T-cell (primary cell): ENCODE data around the gene SMIM15. TPM values are rescaled to one million over a fixed set of nuclear protein-coding genes. Genes with fewer than 3 reads are reported as not detected.

ENCODE experiments used
- ATAC-seq, 4 experiments: fragments of 200-7000 bp in 3 of 4; fragments of 150-1000 bp in 1 of 4; cut with Tn5 transposase; replicated peaks in 1 of 4; 1 replicate in 3 of 4; 2 replicates in 1 of 4; pipeline ENCODE4 v1.10.0; 2021; ENCODE audit warnings: moderate library complexity in 3 of 4, mild to moderate bottlenecking in 2 of 4, moderate number of reproducible peaks in 1 of 4
- CTCF ChIA-PET, 2 donors: fragments of 300-600 bp; sonication (Branson Sonifier 250); formaldehyde crosslinking; loops; one replicate each; lab custom pipeline; 2022; ENCODE audit warnings: antibody characterized with exemption in 2 of 2; lab: Charles Lee
- POLR2A ChIA-PET, 2 donors: fragments of 300-600 bp; sonication (Branson Sonifier 250); formaldehyde crosslinking; loops; one replicate each; lab custom pipeline; 2022; ENCODE audit warnings: antibody characterized with exemption in 2 of 2; lab: Charles Lee
- DNase-seq, 35 experiments: peaks; one replicate each; pipeline versions ENCODE4 v3.0.0 to v3.0.0-alpha.2; 2013 to 2023
- H3K27ac ChIP-seq: one replicate; pipeline ENCODE4 v1.5.1; 2013; ENCODE audit warnings: low read length
- H3K27me3 ChIP-seq, 2 experiments: replicated peaks in 1 of 2; 1 replicate in 1 of 2; 2 replicates in 1 of 2; pipeline versions ENCODE4 v1.6.1 to v1.7.0; 2013; ENCODE audit warnings: low read length in 1 of 2, mixed read lengths in 1 of 2; ENCODE audit not compliant: control insufficient read depth in 2 of 2, insufficient read depth in 2 of 2; ENCODE audit errors: extremely low read depth in 1 of 2
- H3K36me3 ChIP-seq, 2 donors: 1 replicate in 1 of 2; 2 replicates in 1 of 2; pipeline versions ENCODE4 v1.6.1 to v1.7.0; 2013; ENCODE audit warnings: low read length in 1 of 2; ENCODE audit not compliant: control insufficient read depth in 2 of 2, insufficient read depth in 1 of 2; ENCODE audit errors: extremely low read depth in 1 of 2
- H3K4me1 ChIP-seq, 2 experiments: 1 replicate in 1 of 2; 2 replicates in 1 of 2; pipeline versions ENCODE4 v1.6.1 to v1.7.0; 2013; ENCODE audit warnings: low read length in 2 of 2, mixed read lengths in 1 of 2; ENCODE audit not compliant: insufficient read depth in 2 of 2, control insufficient read depth in 1 of 2; ENCODE audit errors: extremely low read depth in 1 of 2
- H3K4me3 ChIP-seq, 2 donors: 1 replicate in 1 of 2; 2 replicates in 1 of 2; pipeline versions ENCODE4 v1.5.1 to v1.7.0; 2013; ENCODE audit warnings: mild to moderate bottlenecking in 2 of 2, low read length in 1 of 2, moderate library complexity in 1 of 2; ENCODE audit not compliant: control insufficient read depth in 1 of 2; ENCODE audit errors: extremely low read depth in 1 of 2
- H3K9me3 ChIP-seq: 2 replicates; pipeline ENCODE4 v1.7.0; 2013
- H3K27ac Mint-ChIP-seq, 2 donors: one replicate each; pipeline ENCODE4 v1.8.0; 2020 to 2021; ENCODE audit warnings: mild to moderate bottlenecking in 2 of 2, mixed read lengths in 2 of 2
- H3K27me3 Mint-ChIP-seq, 2 donors: one replicate each; pipeline ENCODE4 v1.8.0; 2021 to 2022; ENCODE audit warnings: mixed read lengths in 2 of 2
- H3K36me3 Mint-ChIP-seq: one replicate; pipeline ENCODE4 v1.8.0; 2021; ENCODE audit warnings: mixed read lengths
- H3K4me1 Mint-ChIP-seq, 3 donors: one replicate each; pipeline ENCODE4 v1.8.0; 2020 to 2022; ENCODE audit warnings: mixed read lengths in 3 of 3, mild to moderate bottlenecking in 1 of 3
- H3K4me3 Mint-ChIP-seq, 3 donors: one replicate each; pipeline ENCODE4 v1.8.0; 2020 to 2022; ENCODE audit warnings: mild to moderate bottlenecking in 3 of 3, mixed read lengths in 3 of 3, moderate library complexity in 3 of 3
- H3K9me3 Mint-ChIP-seq, 3 donors: one replicate each; pipeline ENCODE4 v1.8.0; 2020 to 2022; ENCODE audit warnings: mixed read lengths in 3 of 3
- WGBS: methylation state at CpG from one replicate; pipeline ENCODE4 v1.1.5; 2013; ENCODE audit warnings: missing lambda C conversion rate; ENCODE audit not compliant: insufficient coverage; 5-methylcytosine and 5-hydroxymethylcytosine counted together
- total RNA-seq, 35 experiments: library from RNA in 6 of 35; stranded (reverse) in 6 of 35; fragments of 120-200 nt in 1 of 35; gene quantifications; one replicate each; pipeline versions ENCODE4 v1.2.1 to v1.2.4 and lab custom pipeline; 2013 to 2026

The SMIM15 gene
- total RNA-seq, 5 donors from 2014 or later (not counting 1 experiment from before 2014, with no cell fraction given) = 18.0 to 34.8 (median 33.8) TPM

- H3K36me3 ChIP-seq = no peaks in the 10 kb centered on the region
- POLR2A ChIA-PET = no interaction called here
- Mint-ChIP-seq H3K4me1 (no peaks in the 10 kb centered on the region), H3K36me3 (peaks cover 8% of the 10 kb centered on the region), H3K27me3 (no peaks in the 10 kb centered on the region), H3K27ac (no peak overlapping the region), H3K9me3 (no peaks in the 10 kb centered on the region), H3K4me3 (no peak overlapping the region)
- 86% methylated on average over 3 of the region's 5 CpGs for WGBS
- ATAC-seq (no peak), DNase-seq (no peak)
- no peaks in the 10 kb centered on the region for H3K9me3 ChIP-seq
- no peaks in the 10 kb centered on the region for H3K27me3 ChIP-seq
- CTCF ChIA-PET = no interaction called here
- H3K4me1 ChIP-seq = no peaks in the 10 kb centered on the region
- no peak overlapping the region for H3K27ac ChIP-seq
- H3K4me3 ChIP-seq = no peak overlapping the region
Measured at GRCh38 chr5:61139094-61139873, 23.0 kb downstream of the SMIM15 start.

GRCh38 chr5:61137835-61138234, 24.4 kb downstream of the SMIM15 start:
- WGBS = 100% methylated on average over 1 of the region's 1 CpG
- Histone ChIP-seq H3K9me3 (no peaks in the 10 kb centered on the region), H3K27me3 (no peaks in the 10 kb centered on the region), H3K36me3 (no peaks in the 10 kb centered on the region), H3K4me3 (no peak overlapping the region), H3K27ac (no peak overlapping the region), H3K4me1 (no peaks in the 10 kb centered on the region)
- DNase-seq (no peak), ATAC-seq (no peak)
- Mint-ChIP-seq H3K4me1 (no peaks in the 10 kb centered on the region), H3K27me3 (no peaks in the 10 kb centered on the region), H3K27ac (no peak overlapping the region), H3K36me3 (peaks cover 13% of the 10 kb centered on the region), H3K9me3 (no peaks in the 10 kb centered on the region), H3K4me3 (no peak overlapping the region)
- POLR2A ChIA-PET = interaction anchor here in 1 of 2 donors (0.5 kb wide), 1 partner anchor 136 kb away, joined by 3 read pairs; no protein-coding TSS in a partner anchor
- CTCF ChIA-PET = no interaction called here

GRCh38 chr5:61132559-61132958, 29.7 kb downstream of the SMIM15 start:
- no CpG with 5 or more reads among the region's 1 CpG for WGBS
- Histone ChIP-seq H3K36me3 (no peaks in the 10 kb centered on the region), H3K4me1 (no peaks in the 10 kb centered on the region), H3K27ac (no peak overlapping the region), H3K9me3 (no peaks in the 10 kb centered on the region), H3K27me3 (no peaks in the 10 kb centered on the region), H3K4me3 (no peak overlapping the region)
- Mint-ChIP-seq H3K27ac (no peak overlapping the region), H3K4me1 (no peaks in the 10 kb centered on the region), H3K9me3 (no peaks in the 10 kb centered on the region), H3K36me3 (peaks cover 8% of the 10 kb centered on the region), H3K27me3 (no peaks in the 10 kb centered on the region), H3K4me3 (no peak overlapping the region)
- no peak for DNase-seq
- ChIA-PET CTCF (no interaction called here), POLR2A (interaction anchor here in 1 of 2 donors (0.6 kb wide), 1 partner anchor 474 kb away, joined by 5 read pairs; no protein-coding TSS in a partner anchor)
- ATAC-seq = no peak

- no peaks in the 10 kb centered on the region for H3K27me3 Mint-ChIP-seq
- peaks cover 0 to 6% (median 4%) of the 10 kb centered on the region in 3 donors for H3K9me3 Mint-ChIP-seq
- Histone ChIP-seq H3K36me3 (no peaks in the 10 kb centered on the region), H3K27me3 (no peaks in the 10 kb centered on the region), H3K4me3 (no peak overlapping the region), H3K27ac (no peak overlapping the region), H3K9me3 (no peaks in the 10 kb centered on the region), H3K4me1 (no peaks in the 10 kb centered on the region)
- no peak overlapping the region for H3K4me3 Mint-ChIP-seq
- H3K27ac Mint-ChIP-seq = no peak overlapping the region
- DNase-seq = no peak
- ChIA-PET POLR2A (no interaction called here), CTCF (no interaction called here)
- no CpG with 5 or more reads among the region's 2 CpGs for WGBS
- no peaks in the 10 kb centered on the region for H3K4me1 Mint-ChIP-seq
- peaks cover 17% of the 10 kb centered on the region for H3K36me3 Mint-ChIP-seq
- ATAC-seq = no peak
Measured at GRCh38 chr5:61130289-61130688, 32.0 kb downstream of the SMIM15 start.

- no peaks in the 10 kb centered on the region for H3K36me3 ChIP-seq
- H3K4me1 ChIP-seq = no peaks in the 10 kb centered on the region
- ChIA-PET CTCF (no interaction called here), POLR2A (no interaction called here)
- no peaks in the 10 kb centered on the region for H3K9me3 ChIP-seq
- H3K4me3 ChIP-seq = no peak overlapping the region
- no peak for ATAC-seq
- no peaks in the 10 kb centered on the region for H3K27me3 ChIP-seq
- no CpG with 5 or more reads among the region's 4 CpGs for WGBS
- H3K27ac Mint-ChIP-seq = no peak overlapping the region
- H3K9me3 Mint-ChIP-seq = peaks cover 2 to 6% (median 4%) of the 10 kb centered on the region in 3 donors
- H3K27ac ChIP-seq = no peak overlapping the region
- peaks cover 19% of the 10 kb centered on the region for H3K36me3 Mint-ChIP-seq
- DNase-seq = no peak
- no peaks in the 10 kb centered on the region for H3K4me1 Mint-ChIP-seq
- no peak overlapping the region for H3K4me3 Mint-ChIP-seq
- no peaks in the 10 kb centered on the region for H3K27me3 Mint-ChIP-seq
Measured at GRCh38 chr5:61123145-61123544, 39.1 kb downstream of the SMIM15 start.

- Histone ChIP-seq H3K4me1 (no peaks in the 10 kb centered on the region), H3K36me3 (no peaks in the 10 kb centered on the region), H3K27me3 (no peaks in the 10 kb centered on the region), H3K4me3 (no peak overlapping the region), H3K27ac (no peak overlapping the region), H3K9me3 (no peaks in the 10 kb centered on the region)
- WGBS = no CpG with 5 or more reads among the region's 1 CpG
- peaks cover 0 to 2% (median 0%) of the 10 kb centered on the region in 3 donors for H3K9me3 Mint-ChIP-seq
- no peak overlapping the region for H3K27ac Mint-ChIP-seq
- peaks cover 0 to 2% (median 0%) of the 10 kb centered on the region in 3 donors for H3K4me1 Mint-ChIP-seq
- CTCF ChIA-PET = no interaction called here
- no peak overlapping the region for H3K4me3 Mint-ChIP-seq
- no peak for ATAC-seq
- no peak for DNase-seq
- peaks cover 12% of the 10 kb centered on the region for H3K36me3 Mint-ChIP-seq
- H3K27me3 Mint-ChIP-seq = no peaks in the 10 kb centered on the region
- POLR2A ChIA-PET = no interaction called here
Measured at GRCh38 chr5:61120534-61120933, 41.7 kb downstream of the SMIM15 start.
